Measurements from ENCODE around the gene ASB4.
A peak's percentile ranks its signal among the peaks of the same experiment; 100 is the strongest.
"Not testable (repeated sequence)": the region's sequence is repeated elsewhere in the genome, so short reads cannot be mapped to it uniquely, and the experiment has no call there.

Gene ASB4

GRCh38 chr7:95479992-95480624 lies 5.6 kb upstream of the ASB4 start:
- DNase-seq (ENCODE audit: low spot score), result no peak

GRCh38 chr7:95481271-95482165 lies 4.2 kb upstream of the ASB4 start:
- no peak for DNase-seq (ENCODE audit: low spot score)

GRCh38 chr7:95482424-95482823 lies 3.3 kb upstream of the ASB4 start:
- DNase-seq (ENCODE audit: low spot score), result no peak

DNA sequence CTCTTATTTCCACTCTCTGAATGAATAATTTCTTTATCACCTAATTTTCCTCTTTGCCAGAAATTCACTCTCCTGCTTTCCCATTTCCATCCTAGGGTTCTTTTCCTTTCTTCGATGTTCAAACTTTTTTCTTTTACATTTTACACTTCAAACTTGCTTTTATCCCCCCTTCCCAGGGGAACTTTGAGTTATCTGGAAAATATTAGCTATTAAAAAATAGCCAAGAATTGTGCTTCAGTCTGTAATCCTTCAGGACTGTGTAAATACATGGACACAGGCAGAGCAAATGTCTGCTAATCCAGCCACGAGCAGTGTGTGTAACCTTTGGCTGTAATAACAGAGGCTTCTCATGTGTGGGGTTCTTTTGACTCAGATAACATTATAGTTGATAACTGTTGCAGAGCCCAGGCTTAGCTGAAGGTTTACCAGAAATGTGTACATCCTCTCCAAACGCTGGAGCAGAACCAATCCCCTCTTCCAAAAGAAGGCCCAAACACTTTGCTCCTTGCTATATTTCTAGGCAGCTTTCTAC lies 4.6 kb downstream of the ASB4 start:
- no peak for DNase-seq (ENCODE audit: low spot score)

- DNase-seq (ENCODE audit: low spot score), result no peak
These were observed 5.5 kb downstream of the ASB4 start for GRCh38 chr7:95491201-95491600.

DNA sequence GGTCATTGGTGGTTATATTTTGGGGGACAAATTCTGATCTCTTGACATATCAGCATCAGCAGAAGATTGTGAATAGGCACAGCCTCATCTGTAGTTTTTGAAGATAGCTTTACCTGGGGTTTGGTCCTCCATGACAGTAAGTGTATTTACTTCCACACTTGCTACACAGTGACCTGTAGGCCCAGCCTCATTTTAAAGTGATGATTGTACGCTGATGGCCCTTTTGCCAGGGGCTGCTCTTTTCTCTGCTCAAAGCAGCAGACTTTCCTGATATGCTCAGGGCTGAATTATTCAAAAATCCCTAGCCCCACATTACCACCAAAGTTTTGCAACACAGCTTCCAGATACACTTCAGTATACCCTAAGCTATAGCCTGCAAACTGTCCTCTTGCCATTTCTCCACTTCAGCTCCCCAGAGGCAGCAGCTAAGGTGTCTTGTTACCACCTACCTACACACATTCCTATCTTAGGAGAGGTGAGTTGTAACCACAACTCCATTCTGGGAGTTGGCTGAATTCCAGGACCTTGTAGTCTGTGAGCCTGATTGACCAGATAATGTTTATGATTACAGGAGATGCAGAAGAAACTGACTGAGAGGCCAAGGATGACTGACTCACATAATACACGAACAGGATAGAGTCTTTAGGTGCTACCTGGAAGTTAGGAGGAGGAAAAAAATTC lies 6.0 kb downstream of the ASB4 start:
- DNase-seq (ENCODE audit: low spot score), result no peak

GRCh38 chr7:95493247-95493646 lies 7.5 kb downstream of the ASB4 start:
- DNase-seq (ENCODE audit: low spot score), result no peak

DNA sequence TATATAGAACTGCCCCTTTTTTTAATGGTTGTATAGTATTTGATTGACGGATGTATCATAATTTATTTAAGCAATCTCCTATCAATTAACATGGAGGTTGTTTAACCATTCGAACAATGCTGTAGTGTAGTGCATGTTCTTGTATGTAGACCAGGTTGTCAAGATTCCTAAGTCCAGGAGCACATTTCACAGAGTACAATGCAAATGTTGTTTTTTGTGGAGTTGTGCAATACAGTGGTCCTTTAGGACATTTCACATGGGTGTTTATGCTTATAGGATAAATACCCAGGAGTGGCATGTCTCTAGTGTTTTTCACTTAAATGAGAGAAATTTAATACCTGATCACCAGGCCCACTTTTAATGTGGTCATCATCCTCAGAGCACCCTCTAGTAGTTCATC lies 8.1 kb downstream of the ASB4 start:
- no peak for DNase-seq (ENCODE audit: low spot score)

DNA sequence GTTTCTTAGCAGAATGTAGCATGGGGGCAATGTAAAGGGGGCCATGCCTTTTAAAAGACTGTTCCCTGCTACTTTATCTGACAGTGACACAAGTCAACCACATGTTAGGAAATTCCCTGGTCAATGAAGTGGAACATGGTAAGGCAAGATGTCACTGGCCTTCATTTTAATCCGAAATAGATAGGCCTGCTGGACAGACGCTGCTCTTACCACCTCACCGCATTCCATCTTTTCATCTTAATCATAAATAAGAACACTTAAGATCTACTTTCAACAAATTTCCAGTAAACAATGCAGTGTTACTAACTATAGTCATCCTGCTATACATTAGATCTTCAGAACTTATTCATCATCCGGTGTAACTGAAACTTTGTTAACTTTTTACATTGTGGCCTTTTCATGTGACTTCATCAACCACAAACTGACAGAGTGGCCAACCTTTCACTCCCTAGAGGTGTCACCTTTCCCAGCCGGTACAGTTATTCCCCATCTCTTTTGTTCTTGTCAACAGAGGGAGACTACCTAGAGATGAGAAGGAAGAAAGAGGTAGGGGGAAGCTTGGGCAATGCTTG lies 15.6 kb downstream of the ASB4 start:
- no peak for DNase-seq (ENCODE audit: low spot score)

DNA sequence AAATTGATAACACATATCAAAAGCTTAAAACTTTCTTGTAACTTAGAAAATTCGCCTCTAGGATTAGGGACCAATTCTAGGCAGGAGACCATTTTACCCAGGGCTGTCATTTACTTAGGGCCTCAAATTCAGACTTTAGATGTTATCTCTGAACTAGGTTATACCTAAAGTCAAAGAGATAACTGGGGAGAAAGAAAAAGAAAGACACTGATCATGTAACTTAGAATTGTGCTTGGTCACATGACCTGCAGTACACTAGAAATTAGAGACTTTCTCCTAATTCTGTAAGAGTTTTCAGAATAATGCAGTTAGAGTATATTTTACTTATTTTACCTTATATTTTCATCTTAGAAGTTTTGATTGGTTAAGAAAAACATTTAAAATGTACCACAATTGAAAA lies 16.7 kb downstream of the ASB4 start:
- DNase-seq (ENCODE audit: low spot score), result no peak

DNA sequence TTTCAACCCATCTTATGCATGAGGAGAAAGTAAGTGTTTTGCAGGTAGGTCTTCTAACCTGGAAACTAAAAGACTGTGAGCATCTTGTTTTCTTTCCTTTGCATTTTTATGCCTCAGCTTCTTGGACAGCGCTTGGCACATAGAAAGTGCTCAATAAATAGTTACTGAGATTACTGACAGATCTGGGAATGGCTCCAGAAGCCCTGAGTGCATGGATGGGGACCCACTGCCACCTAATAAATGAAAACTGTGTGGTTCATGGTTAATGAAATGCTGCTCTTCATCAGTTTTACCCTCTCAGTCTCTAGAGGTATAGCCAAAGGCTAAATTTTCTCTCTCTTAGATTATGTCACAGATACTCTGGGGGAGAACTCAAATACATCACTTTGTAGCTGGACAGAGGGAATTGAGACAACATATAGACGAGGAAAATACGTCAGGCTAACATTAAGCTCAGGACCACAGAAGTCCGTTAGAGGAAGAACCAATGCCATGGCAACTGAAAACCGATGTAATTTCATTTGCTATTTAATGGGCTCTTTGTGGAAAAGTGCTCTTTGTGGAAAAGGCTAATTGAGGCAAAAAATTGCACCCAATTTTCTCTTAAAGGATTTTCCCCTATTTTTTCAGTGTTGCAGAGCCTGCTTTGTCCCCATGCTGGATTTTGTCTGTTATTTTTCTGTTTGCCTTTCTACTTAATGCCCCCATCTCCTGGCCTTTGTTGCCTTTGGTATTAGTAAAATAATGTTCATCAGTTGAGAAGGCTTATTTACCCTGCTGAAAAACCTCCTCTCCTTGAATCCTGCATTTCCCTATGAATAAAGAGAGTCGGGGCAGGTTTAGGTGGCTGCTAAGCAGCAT lies 17.8 kb downstream of the ASB4 start:
- no peak for DNase-seq (ENCODE audit: low spot score)

- DNase-seq (ENCODE audit: low spot score), result not testable (repeated sequence)
These were observed 18.4 kb downstream of the ASB4 start for GRCh38 chr7:95504132-95504588.

GRCh38 chr7:95508780-95509179 lies 23.0 kb downstream of the ASB4 start:
- no peak for DNase-seq (ENCODE audit: low spot score)

DNA sequence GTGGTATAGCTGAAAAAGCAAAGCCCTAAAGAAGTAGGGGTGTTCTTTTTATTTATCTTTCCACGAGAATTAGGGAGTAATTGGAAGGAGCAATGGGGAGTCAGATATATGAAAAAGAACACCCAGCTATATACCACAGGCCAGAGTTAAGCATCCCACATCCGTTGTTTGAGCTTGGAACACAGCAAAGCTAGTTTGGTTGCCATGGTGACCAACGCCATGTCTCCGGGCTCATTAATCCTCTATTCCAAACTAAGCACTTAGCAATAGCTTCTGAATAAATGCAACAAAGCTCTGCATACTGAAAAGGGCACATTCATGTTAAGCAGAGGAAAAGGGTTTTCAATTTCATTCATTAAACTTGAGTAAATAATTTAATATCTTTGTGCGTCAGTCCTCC lies 23.5 kb downstream of the ASB4 start:
- no peak for DNase-seq (ENCODE audit: low spot score)

- peak; percentile 47 for DNase-seq (ENCODE audit: low spot score)
These were observed 26.0 kb downstream of the ASB4 start for GRCh38 chr7:95511716-95512260.

DNA sequence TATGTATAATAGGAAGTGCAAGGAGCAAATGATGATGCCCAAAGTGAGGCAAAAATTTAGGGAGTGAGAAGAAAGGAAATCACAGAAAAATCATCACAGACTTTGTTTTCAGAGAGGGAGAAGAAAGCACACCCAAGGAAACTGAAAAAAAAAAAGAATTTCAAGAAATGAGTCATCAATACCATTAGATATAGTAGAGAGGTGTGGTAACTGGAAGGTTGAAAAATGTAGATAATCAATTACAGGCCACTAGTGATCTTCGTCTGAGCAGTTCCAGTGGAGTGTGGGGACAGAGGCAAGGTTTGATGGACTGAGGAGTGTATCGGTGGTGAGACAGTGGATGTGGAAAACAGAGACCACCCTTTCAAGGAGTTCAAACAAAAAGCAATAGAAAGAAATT lies 31.7 kb downstream of the ASB4 start:
- no peak for DNase-seq (ENCODE audit: low spot score)

GRCh38 chr7:95517870-95518269 lies 32.1 kb downstream of the ASB4 start:
- no peak for DNase-seq (ENCODE audit: low spot score)

- DNase-seq (ENCODE audit: low spot score), result no peak
These were observed 34.4 kb downstream of the ASB4 start for GRCh38 chr7:95520136-95520535.

- no peak for DNase-seq (ENCODE audit: low spot score)
These were observed 39.8 kb downstream of the ASB4 start for GRCh38 chr7:95525503-95525902.

DNA sequence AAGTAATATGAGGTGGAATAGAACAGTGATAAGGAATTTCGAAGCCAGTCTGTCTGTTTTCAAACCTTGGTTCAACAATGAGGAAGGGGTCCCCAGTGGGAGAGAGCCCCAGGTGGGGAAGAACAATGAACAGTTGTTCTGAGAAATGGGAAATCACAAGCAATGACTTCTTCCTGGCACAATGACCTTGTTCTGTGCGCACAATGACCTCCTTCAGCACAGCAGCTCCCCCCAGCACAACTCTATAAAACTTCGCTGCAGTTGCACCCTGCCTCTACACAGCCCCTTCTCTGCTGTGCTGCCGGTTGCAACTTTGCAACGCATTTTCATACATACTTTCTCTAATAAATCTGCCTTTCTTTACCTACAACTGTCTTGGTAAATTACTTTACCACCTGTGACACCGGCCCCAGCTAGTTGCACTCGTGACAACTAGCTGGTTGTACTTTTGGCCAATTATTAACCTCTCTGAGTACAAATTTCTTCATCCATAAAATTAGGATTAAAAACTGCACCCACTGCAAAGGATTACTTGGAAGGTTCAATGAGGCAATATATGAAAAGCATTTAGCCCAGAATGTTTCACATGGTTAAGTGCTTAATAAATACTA lies 40.5 kb downstream of the ASB4 start:
- no peak for DNase-seq (ENCODE audit: low spot score)
